ENCODE data around the gene BCAS1. TPM values are rescaled to one million over a fixed set of nuclear protein-coding genes. Genes with fewer than 3 reads are reported as not detected.

Gene BCAS1
- total RNA-seq, 1 donor from 2014 or later = 0.81 TPM

GRCh38 chr20:53910351-53911002 is 159.9 kb downstream of the BCAS1 start:
- peak overlapping the region; percentile 33 for H3K27ac ChIP-seq
- peaks cover 19% of the 10 kb centered on the region for H3K4me1 ChIP-seq
- H3K27me3 ChIP-seq = no peaks in the 10 kb centered on the region
- intact Hi-C loops (cut with DNase I) = loop anchor here (10.0 kb wide), 1 partner anchor 336 kb away; no protein-coding TSS in a partner anchor
- H3K9me3 ChIP-seq = no peaks in the 10 kb centered on the region
- TF ChIP-seq CTCF (IDR thresholded peaks at IDR 0.05) = no peak
- DNase-seq (no peak), ATAC-seq (no peak)
- H3K36me3 ChIP-seq = no peaks in the 10 kb centered on the region
- H3K4me3 ChIP-seq = no peak overlapping the region

GRCh38 chr20:53907968-53908751 is 162.2 kb downstream of the BCAS1 start:
- ATAC-seq (no peak), DNase-seq (no peak)
- peaks cover 10% of the 10 kb centered on the region for H3K4me1 ChIP-seq
- H3K27ac ChIP-seq = no peak overlapping the region
- TF ChIP-seq CTCF (IDR thresholded peaks at IDR 0.05) = no peak
- H3K4me3 ChIP-seq = no peak overlapping the region
- intact Hi-C loops (cut with DNase I) = no loop called here
- H3K9me3 ChIP-seq = no peaks in the 10 kb centered on the region
- H3K27me3 ChIP-seq = no peaks in the 10 kb centered on the region
- no peaks in the 10 kb centered on the region for H3K36me3 ChIP-seq

- no peak for TF ChIP-seq CTCF (IDR thresholded peaks at IDR 0.05)
- DNase-seq (no peak), ATAC-seq (no peak)
- Histone ChIP-seq H3K4me3 (no peak overlapping the region), H3K27ac (no peak overlapping the region), H3K27me3 (no peaks in the 10 kb centered on the region), H3K36me3 (no peaks in the 10 kb centered on the region), H3K4me1 (peaks cover 16% of the 10 kb centered on the region), H3K9me3 (no peaks in the 10 kb centered on the region)
- intact Hi-C loops (cut with DNase I) = no loop called here
Measured at GRCh38 chr20:53905820-53906191, 164.6 kb downstream of the BCAS1 start.

GRCh38 chr20:53905019-53905819 is 165.2 kb downstream of the BCAS1 start:
- Histone ChIP-seq H3K27ac (no peak overlapping the region), H3K9me3 (no peaks in the 10 kb centered on the region), H3K36me3 (no peaks in the 10 kb centered on the region), H3K4me1 (peaks cover 16% of the 10 kb centered on the region), H3K27me3 (no peaks in the 10 kb centered on the region), H3K4me3 (no peak overlapping the region)
- ATAC-seq = no peak
- intact Hi-C loops (cut with DNase I) = no loop called here
- DNase-seq = no peak
- TF ChIP-seq CTCF (IDR thresholded peaks at IDR 0.05) = no peak

- Histone ChIP-seq H3K27ac (no peak overlapping the region), H3K27me3 (no peaks in the 10 kb centered on the region), H3K36me3 (no peaks in the 10 kb centered on the region), H3K9me3 (no peaks in the 10 kb centered on the region), H3K4me3 (no peak overlapping the region), H3K4me1 (peaks cover 24% of the 10 kb centered on the region)
- TF ChIP-seq CTCF (IDR thresholded peaks at IDR 0.05) = no peak
- intact Hi-C loops (cut with DNase I) = no loop called here
- DNase-seq = no peak
- no peak for ATAC-seq
Measured at GRCh38 chr20:53904261-53904660, 166.1 kb downstream of the BCAS1 start.

Measured in upper lobe of right lung (tissue), 1 donor.